Measurements from ENCODE around the gene PCDHB16. TPM values are rescaled to one million over a fixed set of nuclear protein-coding genes. Genes with fewer than 3 reads are reported as not detected.
"Not testable (repeated sequence)": the region's sequence is repeated elsewhere in the genome, so short reads cannot be mapped to it uniquely, and the experiment has no call there.

PCDHB16 gene
- total and polyA plus RNA-seq, 2 of the 4 experiments (the other 2 are of a cell fraction), result 0.18 to 0.36 TPM

DNA sequence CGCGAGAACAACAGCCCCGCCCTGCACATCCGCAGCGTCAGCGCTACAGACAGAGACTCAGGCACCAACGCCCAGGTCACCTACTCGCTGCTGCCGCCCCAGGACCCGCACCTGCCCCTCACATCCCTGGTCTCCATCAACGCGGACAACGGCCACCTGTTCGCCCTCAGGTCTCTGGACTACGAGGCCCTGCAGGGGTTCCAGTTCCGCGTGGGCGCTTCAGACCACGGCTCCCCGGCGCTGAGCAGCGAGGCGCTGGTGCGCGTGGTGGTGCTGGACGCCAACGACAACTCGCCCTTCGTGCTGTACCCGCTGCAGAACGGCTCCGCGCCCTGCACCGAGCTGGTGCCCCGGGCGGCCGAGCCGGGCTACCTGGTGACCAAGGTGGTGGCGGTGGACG is 33.3 kb downstream of the PCDHB16 start:
- not testable (repeated sequence) for H2BK120ac ChIP-seq (ENCODE audit: low read depth, low read length)
- 33% methylated on average over 14 of the region's 40 CpGs; no CpG with 5 or more reads in 1 of the 2 experiments for WGBS, 2 experiments (ENCODE audit: extremely low coverage in 2 of 2, insufficient read length in 1 of 2)

DNA sequence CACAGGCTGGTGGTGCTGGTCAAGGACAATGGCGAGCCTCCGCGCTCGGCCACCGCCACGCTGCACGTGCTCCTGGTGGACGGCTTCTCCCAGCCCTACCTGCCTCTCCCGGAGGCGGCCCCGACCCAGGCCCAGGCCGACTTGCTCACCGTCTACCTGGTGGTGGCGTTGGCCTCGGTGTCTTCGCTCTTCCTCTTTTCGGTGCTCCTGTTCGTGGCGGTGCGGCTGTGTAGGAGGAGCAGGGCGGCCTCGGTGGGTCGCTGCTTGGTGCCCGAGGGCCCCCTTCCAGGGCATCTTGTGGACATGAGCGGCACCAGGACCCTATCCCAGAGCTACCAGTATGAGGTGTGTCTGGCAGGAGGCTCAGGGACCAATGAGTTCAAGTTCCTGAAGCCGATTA is 33.8 kb downstream of the PCDHB16 start:
- H2AK5ac ChIP-seq (ENCODE audit: low read depth, low read length); CTCF ChIA-PET; POLR2A ChIA-PET (ENCODE audit: unreplicated experiment); H3K14ac ChIP-seq (replicated peaks; ENCODE audit: low read depth, low read length); intact Hi-C loops (cut with micrococcal nuclease); H3K4me2 ChIP-seq (ENCODE audit: low read depth, low read length); H2AK9ac ChIP-seq (replicated peaks; ENCODE audit: low read depth, low read length, poor library complexity); dilution Hi-C loops (cut with HindIII; ENCODE audit: low sequenced_read_pairs, unreplicated experiment); H3K27me3 ChIP-seq (ENCODE audit: control insufficient read depth, insufficient read depth, low read length); H3K4ac ChIP-seq (ENCODE audit: low read depth, low read length); H4K8ac ChIP-seq (ENCODE audit: low read depth in 2 of 2, low read length in 2 of 2); H3K36me3 ChIP-seq (ENCODE audit: control insufficient read depth, insufficient read depth, low read length); H2AFZ ChIP-seq (replicated peaks; ENCODE audit: low read length, poor library complexity); H2BK5ac ChIP-seq (ENCODE audit: low read depth, low read length, poor library complexity, severe bottlenecking); H2BK15ac ChIP-seq (ENCODE audit: low read depth, low read length); H4K20me1 ChIP-seq (ENCODE audit: insufficient read depth, low read length); H3K4me1 ChIP-seq (ENCODE audit: control insufficient read depth, insufficient read depth, low read length); H3K23ac ChIP-seq (ENCODE audit: low read depth, low read length); ATAC-seq (ENCODE audit: low read depth); H3K4me3 ChIP-seq (ENCODE audit: insufficient read depth, low read depth, low read length); H3K9ac ChIP-seq (ENCODE audit: low read depth, low read length); H3K18ac ChIP-seq (ENCODE audit: low read depth, low read length); BruUV-seq (replicated peaks); DNase-seq; H2BK20ac ChIP-seq (ENCODE audit: low read depth, low read length); H3K56ac ChIP-seq (ENCODE audit: extremely low read depth, insufficient read depth, low read length); in situ Hi-C loops (cut with MboI; ENCODE audit: low sequenced_read_pairs); H3K79me1 ChIP-seq (ENCODE audit: low read depth in 1 of 2, low read length in 2 of 2); H4K5ac ChIP-seq (ENCODE audit: low read depth, low read length); H3K27ac ChIP-seq (ENCODE audit: insufficient read depth, low read length); H2BK120ac ChIP-seq (ENCODE audit: low read depth, low read length); H3K9me1 ChIP-seq (ENCODE audit: insufficient read depth, low read length); H4K91ac ChIP-seq (ENCODE audit: insufficient read depth, low read depth, low read length): not testable (repeated sequence)
- WGBS, 2 experiments (ENCODE audit: extremely low coverage in 2 of 2, insufficient read length in 1 of 2), result no CpG with 5 or more reads among the region's 26 CpGs
- peaks cover 18% of the 10 kb centered on the region; the same call in 1 of the 2 replicates for H3K9me3 ChIP-seq (ENCODE audit: control insufficient read depth, insufficient read depth, low read length)

More for the DNA sequence above, 33.3 kb downstream of the PCDHB16 start:
- H4K8ac ChIP-seq (ENCODE audit: low read depth in 2 of 2, low read length in 2 of 2); H3K36me3 ChIP-seq (ENCODE audit: control insufficient read depth, insufficient read depth, low read length); CTCF ChIA-PET; ATAC-seq (ENCODE audit: low read depth); H2BK15ac ChIP-seq (ENCODE audit: low read depth, low read length); H3K4me1 ChIP-seq (ENCODE audit: control insufficient read depth, insufficient read depth, low read length); H3K9me1 ChIP-seq (ENCODE audit: insufficient read depth, low read length); H3K27me3 ChIP-seq (ENCODE audit: control insufficient read depth, insufficient read depth, low read length); H4K5ac ChIP-seq (ENCODE audit: low read depth, low read length); H3K79me1 ChIP-seq (ENCODE audit: low read depth in 1 of 2, low read length in 2 of 2); H3K4me2 ChIP-seq (ENCODE audit: low read depth, low read length); H2BK5ac ChIP-seq (ENCODE audit: low read depth, low read length, poor library complexity, severe bottlenecking); H3K18ac ChIP-seq (ENCODE audit: low read depth, low read length); H4K20me1 ChIP-seq (ENCODE audit: insufficient read depth, low read length); BruUV-seq (replicated peaks); H2AFZ ChIP-seq (replicated peaks; ENCODE audit: low read length, poor library complexity); H3K56ac ChIP-seq (ENCODE audit: extremely low read depth, insufficient read depth, low read length); intact Hi-C loops (cut with micrococcal nuclease); H3K9ac ChIP-seq (ENCODE audit: low read depth, low read length); H3K23ac ChIP-seq (ENCODE audit: low read depth, low read length); H2BK20ac ChIP-seq (ENCODE audit: low read depth, low read length); H3K27ac ChIP-seq (ENCODE audit: insufficient read depth, low read length); DNase-seq; POLR2A ChIA-PET (ENCODE audit: unreplicated experiment); dilution Hi-C loops (cut with HindIII; ENCODE audit: low sequenced_read_pairs, unreplicated experiment); H3K4ac ChIP-seq (ENCODE audit: low read depth, low read length); H4K91ac ChIP-seq (ENCODE audit: insufficient read depth, low read depth, low read length); in situ Hi-C loops (cut with MboI; ENCODE audit: low sequenced_read_pairs); H2AK5ac ChIP-seq (ENCODE audit: low read depth, low read length); H2AK9ac ChIP-seq (replicated peaks; ENCODE audit: low read depth, low read length, poor library complexity); H3K4me3 ChIP-seq (ENCODE audit: insufficient read depth, low read depth, low read length); H3K14ac ChIP-seq (replicated peaks; ENCODE audit: low read depth, low read length): not testable (repeated sequence)
- peaks cover 20% of the 10 kb centered on the region; the same call in 1 of the 2 replicates for H3K9me3 ChIP-seq (ENCODE audit: control insufficient read depth, insufficient read depth, low read length)

All from IMR-90 (cell line).